ENCODE measurements around the gene OXER1. TPM values are rescaled to one million over a fixed set of nuclear protein-coding genes. Genes with fewer than 3 reads are reported as not detected.

The OXER1 gene
- total RNA-seq, 4 donors from 2014 or later: 0.84 to 2.5 (median 1.7) TPM; not detected in 1

- WGBS, 2 donors: 32 to 46% methylated on average over 4 of the region's 4 CpGs
- intact Hi-C loops (cut with DNase I; ENCODE audit: low total_unique reads): no loop called here
- no peak overlapping the region for H3K4me3 ChIP-seq (ENCODE audit: low read depth, poor library complexity, severe bottlenecking)
- peak in 1 of 2 donors; percentile 71 for DNase-seq (ENCODE audit: low spot score in 2 of 2)
- TF ChIP-seq POLR2A (IDR thresholded peaks at IDR 0.05) (no peak), CTCF (IDR thresholded peaks at IDR 0.05) (no peak)
Measured at GRCh38 chr2:42801381-42801780, 37.4 kb upstream of the OXER1 start.

- peak in 1 of 2 donors; percentile 59 for DNase-seq (ENCODE audit: low spot score in 2 of 2)
- H3K4me3 ChIP-seq (ENCODE audit: low read depth, poor library complexity, severe bottlenecking): no peak overlapping the region
- intact Hi-C loops (cut with DNase I; ENCODE audit: low total_unique reads): no loop called here
- 60 to 73% methylated on average over 2 of the region's 2 CpGs for WGBS, 2 donors
- no peak for TF ChIP-seq POLR2A (IDR thresholded peaks at IDR 0.05)
- no peak for TF ChIP-seq CTCF (IDR thresholded peaks at IDR 0.05)
Measured at GRCh38 chr2:42800981-42801380, 37.0 kb upstream of the OXER1 start.

- WGBS, 2 donors: 86 to 89% methylated on average over 4 of the region's 4 CpGs
- intact Hi-C loops (cut with DNase I; ENCODE audit: low total_unique reads): no loop called here
Measured at GRCh38 chr2:42800461-42800962, 36.6 kb upstream of the OXER1 start.

GRCh38 chr2:42799881-42800280, 35.9 kb upstream of the OXER1 start:
- no peak for DNase-seq (ENCODE audit: low spot score in 2 of 2)
- 70 to 79% methylated on average over 4 of the region's 4 CpGs for WGBS, 2 donors
- no peak for TF ChIP-seq POLR2A (IDR thresholded peaks at IDR 0.05)
- TF ChIP-seq CTCF (IDR thresholded peaks at IDR 0.05): no peak
- no peak overlapping the region for H3K4me3 ChIP-seq (ENCODE audit: low read depth, poor library complexity, severe bottlenecking)
- intact Hi-C loops (cut with DNase I; ENCODE audit: low total_unique reads): no loop called here

More at GRCh38 chr2:42800461-42800962, 36.6 kb upstream of the OXER1 start:
- peak in 1 of 2 donors; percentile 17 for DNase-seq (ENCODE audit: low spot score in 2 of 2)
- TF ChIP-seq CTCF (IDR thresholded peaks at IDR 0.05) (no peak), POLR2A (IDR thresholded peaks at IDR 0.05) (no peak)
- no peak overlapping the region for H3K4me3 ChIP-seq (ENCODE audit: low read depth, poor library complexity, severe bottlenecking)

- H3K4me3 ChIP-seq (ENCODE audit: low read depth, poor library complexity, severe bottlenecking): no peak overlapping the region
- 79 to 86% methylated on average over 6 of the region's 6 CpGs for WGBS, 2 donors
- TF ChIP-seq POLR2A (IDR thresholded peaks at IDR 0.05): no peak
- TF ChIP-seq CTCF (IDR thresholded peaks at IDR 0.05): no peak
- intact Hi-C loops (cut with DNase I; ENCODE audit: low total_unique reads): no loop called here
- DNase-seq (ENCODE audit: low spot score in 2 of 2): peak in 1 of 2 donors; percentile 23
Measured at GRCh38 chr2:42797281-42797680, 33.3 kb upstream of the OXER1 start.

Measured in lower leg skin (tissue), 4 donors.